ENCODE results near the gene MYO5C.
A peak's percentile ranks its signal among the peaks of the same experiment; 100 is the strongest.

MYO5C gene

GRCh38 chr15:52256366-52256765 lies 39.2 kb downstream of the MYO5C start:
- Histone ChIP-seq H3K27me3 (ENCODE audit: insufficient read depth, poor library complexity, severe bottlenecking) (no peaks in the 10 kb centered on the region), H3K27ac (ENCODE audit: poor library complexity, severe bottlenecking) (no peak overlapping the region), H3K4me1 (ENCODE audit: insufficient read depth, poor library complexity, severe bottlenecking) (peaks cover 27% of the 10 kb centered on the region), H3K4me3 (ENCODE audit: severe bottlenecking) (no peak overlapping the region), H3K9me3 (ENCODE audit: severe bottlenecking) (no peaks in the 10 kb centered on the region), H3K36me3 (ENCODE audit: low read depth) (peaks cover 54% of the 10 kb centered on the region)
- no peak for DNase-seq (ENCODE audit: low spot score)
- ATAC-seq (ENCODE audit: low read depth) = no peak
- peak; percentile 98 for TF ChIP-seq CTCF (IDR thresholded peaks at IDR 0.05; ENCODE audit: poor library complexity, severe bottlenecking)

GRCh38 chr15:52255935-52256334 lies 39.7 kb downstream of the MYO5C start:
- Histone ChIP-seq H3K27ac (ENCODE audit: poor library complexity, severe bottlenecking) (no peak overlapping the region), H3K9me3 (ENCODE audit: severe bottlenecking) (no peaks in the 10 kb centered on the region), H3K36me3 (ENCODE audit: low read depth) (peaks cover 54% of the 10 kb centered on the region), H3K4me1 (ENCODE audit: insufficient read depth, poor library complexity, severe bottlenecking) (peaks cover 31% of the 10 kb centered on the region), H3K4me3 (ENCODE audit: severe bottlenecking) (no peak overlapping the region), H3K27me3 (ENCODE audit: insufficient read depth, poor library complexity, severe bottlenecking) (no peaks in the 10 kb centered on the region)
- no peak for TF ChIP-seq CTCF (IDR thresholded peaks at IDR 0.05; ENCODE audit: poor library complexity, severe bottlenecking)
- no peak for DNase-seq (ENCODE audit: low spot score)
- no peak for ATAC-seq (ENCODE audit: low read depth)

GRCh38 chr15:52255008-52255407 lies 40.6 kb downstream of the MYO5C start:
- DNase-seq (ENCODE audit: low spot score) = no peak
- Histone ChIP-seq H3K36me3 (ENCODE audit: low read depth) (peaks cover 56% of the 10 kb centered on the region), H3K4me3 (ENCODE audit: severe bottlenecking) (no peak overlapping the region), H3K27me3 (ENCODE audit: insufficient read depth, poor library complexity, severe bottlenecking) (no peaks in the 10 kb centered on the region), H3K9me3 (ENCODE audit: severe bottlenecking) (no peaks in the 10 kb centered on the region), H3K27ac (ENCODE audit: poor library complexity, severe bottlenecking) (peak overlapping the region; percentile 7), H3K4me1 (ENCODE audit: insufficient read depth, poor library complexity, severe bottlenecking) (peaks cover 37% of the 10 kb centered on the region)
- TF ChIP-seq CTCF (IDR thresholded peaks at IDR 0.05; ENCODE audit: poor library complexity, severe bottlenecking) = no peak
- ATAC-seq (ENCODE audit: low read depth) = peak; percentile 54; the same call in 2 of the 3 replicates

- DNase-seq (ENCODE audit: low spot score) (peak; percentile 47), ATAC-seq (ENCODE audit: low read depth) (no peak)
- no peak overlapping the region for H3K4me3 ChIP-seq (ENCODE audit: severe bottlenecking)
- H3K4me1 ChIP-seq (ENCODE audit: insufficient read depth, poor library complexity, severe bottlenecking) = peaks cover 37% of the 10 kb centered on the region
- no peaks in the 10 kb centered on the region for H3K9me3 ChIP-seq (ENCODE audit: severe bottlenecking)
- peaks cover 56% of the 10 kb centered on the region for H3K36me3 ChIP-seq (ENCODE audit: low read depth)
- TF ChIP-seq CTCF (IDR thresholded peaks at IDR 0.05; ENCODE audit: poor library complexity, severe bottlenecking) = no peak
- H3K27me3 ChIP-seq (ENCODE audit: insufficient read depth, poor library complexity, severe bottlenecking) = no peaks in the 10 kb centered on the region
- H3K27ac ChIP-seq (ENCODE audit: poor library complexity, severe bottlenecking) = peak overlapping the region; percentile 7
Observed at GRCh38 chr15:52254391-52254790, 41.2 kb downstream of the MYO5C start.

GRCh38 chr15:52252781-52253180 lies 42.8 kb downstream of the MYO5C start:
- H3K4me3 ChIP-seq (ENCODE audit: severe bottlenecking) = no peak overlapping the region
- H3K9me3 ChIP-seq (ENCODE audit: severe bottlenecking) = no peaks in the 10 kb centered on the region
- no peaks in the 10 kb centered on the region for H3K27me3 ChIP-seq (ENCODE audit: insufficient read depth, poor library complexity, severe bottlenecking)
- peaks cover 65% of the 10 kb centered on the region for H3K36me3 ChIP-seq (ENCODE audit: low read depth)
- H3K4me1 ChIP-seq (ENCODE audit: insufficient read depth, poor library complexity, severe bottlenecking) = peaks cover 37% of the 10 kb centered on the region
- H3K27ac ChIP-seq (ENCODE audit: poor library complexity, severe bottlenecking) = peak overlapping the region; percentile 74
- no peak for DNase-seq (ENCODE audit: low spot score)
- peak; percentile 83 for ATAC-seq (ENCODE audit: low read depth)
- TF ChIP-seq CTCF (IDR thresholded peaks at IDR 0.05; ENCODE audit: poor library complexity, severe bottlenecking) = no peak

Data from RWPE2 (cell line).